HEK293T (cell line): ENCODE measurements around the gene AASS.

Experiments used
- ARNT ChIP-seq: fragments of 450-650 bp; IDR thresholded peaks from 2 replicates; pipeline ENCODE4 v1.6.1; 2017; ENCODE audit warnings: mild to moderate bottlenecking
- FOXA1 ChIP-seq: fragments of 450-650 bp; IDR thresholded peaks from 2 replicates; pipeline ENCODE4 v1.6.1; 2016; ENCODE audit warnings: mild to moderate bottlenecking
- FOXM1 ChIP-seq: fragments of 450-650 bp; IDR thresholded peaks from 2 replicates; pipeline ENCODE4 v1.6.1; 2017; ENCODE audit warnings: mild to moderate bottlenecking, borderline replicate concordance
- LEF1 ChIP-seq: fragments of 450-650 bp; IDR thresholded peaks from 2 replicates; pipeline ENCODE4 v1.6.1; 2017; ENCODE audit warnings: mild to moderate bottlenecking, borderline replicate concordance
- SP1 ChIP-seq: fragments of 450-650 bp; IDR thresholded peaks from 2 replicates; pipeline ENCODE4 v1.6.1; 2017
- TARDBP ChIP-seq: fragments of 450-650 bp; IDR thresholded peaks from 2 replicates; pipeline ENCODE4 v1.6.1; 2016

DNA sequence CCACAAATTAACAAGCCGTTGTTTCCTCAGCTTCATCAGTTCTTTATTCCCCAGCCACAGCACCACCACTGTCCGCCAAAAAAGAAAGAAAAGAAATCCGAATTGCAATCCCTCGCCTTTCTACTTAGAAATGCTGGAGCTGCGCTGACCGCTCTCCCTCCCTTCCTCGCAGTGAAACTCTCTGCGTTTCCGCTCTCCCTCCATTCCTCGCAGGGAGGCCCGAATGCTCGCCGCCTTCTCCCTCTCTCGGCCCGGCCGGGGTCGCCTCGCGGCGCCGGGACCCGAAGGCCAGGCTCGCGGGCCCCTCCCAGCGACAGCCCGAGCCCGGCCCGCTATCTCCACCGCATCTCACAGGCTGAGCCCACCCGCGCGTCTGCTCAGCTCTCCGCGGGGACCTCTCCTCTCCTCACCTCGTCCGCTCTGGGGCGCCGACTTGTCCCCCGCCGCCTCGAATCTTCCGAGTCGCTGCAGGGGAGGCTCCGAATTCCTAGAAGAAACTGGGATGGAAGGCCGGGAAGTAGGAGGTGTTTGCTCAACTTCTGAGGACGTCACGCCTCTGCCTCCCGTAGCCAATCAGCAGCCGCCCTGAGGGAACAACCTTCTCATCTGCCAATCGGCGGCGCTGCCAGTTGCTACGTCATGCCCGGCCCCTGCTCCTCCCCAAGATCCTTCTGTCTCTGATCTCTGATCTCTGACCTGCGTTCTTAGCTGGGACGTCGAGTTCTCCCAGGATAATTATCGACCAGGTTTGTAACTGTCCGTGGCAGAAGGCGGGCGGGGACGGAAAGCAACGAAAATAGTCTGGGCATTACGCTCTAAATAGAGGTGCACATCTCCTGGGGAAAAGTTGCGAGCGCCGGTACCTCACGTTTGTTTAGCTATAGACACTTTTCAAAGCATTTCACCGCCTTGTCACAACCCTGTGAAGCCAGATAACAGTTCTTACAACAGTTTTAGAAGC, at the start of gene AASS:
- TF ChIP-seq TARDBP (no peak), SP1 (no peak), FOXM1 (no peak), ARNT (no peak), FOXA1 (no peak), LEF1 (no peak)
